H1 (cell line): ENCODE results near the gene CREB3. TPM values are rescaled to one million over a fixed set of nuclear protein-coding genes. Genes with fewer than 3 reads are reported as not detected.

Source experiments
- CTCF ChIA-PET: fragments of 300-600 bp; sonication (Branson Sonifier 250); formaldehyde crosslinking; loops from one replicate; lab custom pipeline; 2021; ENCODE audit not compliant: partially characterized antibody; lab: Charles Lee
- POLR2A ChIA-PET: fragments of 300-600 bp; sonication (Branson Sonifier 250); formaldehyde crosslinking; loops from one replicate; lab custom pipeline; 2021; ENCODE audit warnings: inconsistent platforms; ENCODE audit not compliant: partially characterized antibody; lab: Charles Lee
- DNase-seq, 2 experiments: peaks; one replicate each; pipeline versions ENCODE4 v3.0.0 to v3.0.0-alpha.2; 2010 to 2022; ENCODE audit warnings: low spot score in 2 of 2, low read depth in 1 of 2, mixed read lengths in 1 of 2
- FAIRE-seq: peaks from 2 replicates; lab custom pipeline; 2011; peaks lifted over from hg19 to GRCh38; lab: Jason Lieb, UNC
- H2AFZ ChIP-seq: 2 replicates; pipeline ENCODE4 v1.8.1; 2012; ENCODE audit warnings: low read length, inconsistent platforms
- H2AK5ac ChIP-seq: 2 replicates; pipeline ENCODE4 v1.6.1; 2013; ENCODE audit warnings: low read depth, low read length
- H2BK120ac ChIP-seq: replicated peaks from 2 replicates; pipeline ENCODE3; 2013; ENCODE audit warnings: low read depth, low read length, inconsistent platforms
- H2BK12ac ChIP-seq: 2 replicates; pipeline ENCODE4 v1.6.1; 2013; ENCODE audit warnings: low read depth, low read length
- H2BK15ac ChIP-seq: 2 replicates; pipeline ENCODE4 v1.6.1; 2013; ENCODE audit warnings: low read length
- H2BK20ac ChIP-seq: 2 replicates; pipeline ENCODE4 v1.6.1; 2013; ENCODE audit warnings: low read length
- H2BK5ac ChIP-seq: 2 replicates; pipeline ENCODE4 v1.6.1; 2013; ENCODE audit warnings: low read depth, low read length
- H3K14ac ChIP-seq: 2 replicates; pipeline ENCODE4 v1.6.1; 2013; ENCODE audit warnings: inconsistent platforms; ENCODE audit not compliant: insufficient read length
- H3K18ac ChIP-seq: 2 replicates; pipeline ENCODE4 v1.6.1; 2013; ENCODE audit warnings: low read length; ENCODE audit errors: extremely low read depth
- H3K23ac ChIP-seq: 2 replicates; pipeline ENCODE4 v1.6.1; 2013; ENCODE audit warnings: inconsistent platforms; ENCODE audit not compliant: insufficient read length
- H3K23me2 ChIP-seq: 2 replicates; pipeline ENCODE4 v1.6.1; 2013; ENCODE audit warnings: low read depth, low read length
- H3K27ac ChIP-seq: 2 replicates; pipeline ENCODE4 v1.6.1; 2011; ENCODE audit warnings: low read depth, low read length, inconsistent platforms
- H3K27me3 ChIP-seq, 4 experiments: replicated peaks in 1 of 4; 1 replicate in 1 of 4; 2 replicates in 3 of 4; pipeline versions ENCODE4 v1.6.1 to v1.8.1; 2011 to 2013; ENCODE audit warnings: low read length in 3 of 4, mild to moderate bottlenecking in 3 of 4, inconsistent platforms in 2 of 4, mixed read lengths in 2 of 4, moderate library complexity in 1 of 4; ENCODE audit not compliant: control insufficient read depth in 3 of 4, insufficient read depth in 3 of 4; ENCODE audit errors: extremely low read depth in 1 of 4
- H3K36me3 ChIP-seq, 4 experiments: 2 replicates each; pipeline versions ENCODE4 v1.6.1 to v1.8.1; 2011 to 2013; ENCODE audit warnings: mild to moderate bottlenecking in 4 of 4, low read length in 3 of 4, moderate library complexity in 2 of 4, control low read depth in 1 of 4, inconsistent platforms in 1 of 4; ENCODE audit not compliant: insufficient read depth in 4 of 4, control insufficient read depth in 2 of 4
- H3K4ac ChIP-seq: replicated peaks from 2 replicates; pipeline ENCODE3; 2013; ENCODE audit warnings: low read length, low read depth, mixed read lengths, inconsistent platforms; ENCODE audit not compliant: insufficient read length
- H3K4me1 ChIP-seq, 4 experiments: replicated peaks in 1 of 4; 1 replicate in 1 of 4; 2 replicates in 3 of 4; pipeline versions ENCODE4 v1.6.1 to v1.8.1; 2011 to 2013; ENCODE audit warnings: low read length in 3 of 4, inconsistent platforms in 2 of 4, mixed read lengths in 1 of 4; ENCODE audit not compliant: insufficient read depth in 4 of 4, control insufficient read depth in 3 of 4
- H3K4me2 ChIP-seq, 2 experiments: 2 replicates each; pipeline versions ENCODE4 v1.6.1 to v1.8.1; 2011 to 2013; ENCODE audit warnings: low read depth in 2 of 2, low read length in 2 of 2, control low read depth in 1 of 2, inconsistent platforms in 1 of 2, mild to moderate bottlenecking in 1 of 2; ENCODE audit not compliant: insufficient read depth in 1 of 2
- H3K4me3 ChIP-seq, 4 experiments: fragments of 200-600, 300-600 bp in 1 of 4; sonication (generic), shearing (Covaris generic), sonication (Bioruptor Twin) in 1 of 4; 2 replicates each; pipeline versions ENCODE4 v1.5.1 to v1.8.1; 2011 to 2016; ENCODE audit warnings: low read length in 4 of 4, low read depth in 3 of 4, control low read depth in 2 of 4, inconsistent platforms in 2 of 4, mild to moderate bottlenecking in 2 of 4, mixed read lengths in 1 of 4, moderate library complexity in 1 of 4; ENCODE audit not compliant: insufficient read depth in 2 of 4; ENCODE audit errors: extremely low read depth in 1 of 4
- H3K56ac ChIP-seq: replicated peaks from 2 replicates; pipeline ENCODE3; 2013; ENCODE audit warnings: low read depth, mild to moderate bottlenecking, mixed read lengths, low read length, inconsistent platforms; ENCODE audit not compliant: insufficient read length
- H3K79me1 ChIP-seq: 2 replicates; pipeline ENCODE4 v1.6.1; 2013; ENCODE audit warnings: low read depth, low read length, control low read depth
- H3K79me2 ChIP-seq, 2 experiments: 2 replicates each; pipeline versions ENCODE4 v1.6.1 to v1.8.1; 2012 to 2013; ENCODE audit warnings: low read length in 2 of 2, mild to moderate bottlenecking in 2 of 2, inconsistent platforms in 1 of 2; ENCODE audit not compliant: insufficient read depth in 2 of 2, control insufficient read depth in 1 of 2
- H3K9ac ChIP-seq, 4 experiments: replicated peaks in 1 of 4; 1 replicate in 1 of 4; 2 replicates in 3 of 4; pipeline versions ENCODE4 v1.6.1 to v1.8.1; 2011 to 2013; ENCODE audit warnings: low read depth in 3 of 4, low read length in 3 of 4, control low read depth in 2 of 4, mild to moderate bottlenecking in 2 of 4, moderate library complexity in 2 of 4, inconsistent platforms in 1 of 4; ENCODE audit errors: extremely low read depth in 1 of 4
- H3K9me3 ChIP-seq, 2 experiments: 2 replicates each; pipeline versions ENCODE4 v1.6.1 to v1.8.1; 2012 to 2013; ENCODE audit warnings: mild to moderate bottlenecking in 2 of 2, moderate library complexity in 2 of 2, control low read depth in 1 of 2, inconsistent platforms in 1 of 2, low read depth in 1 of 2, low read length in 1 of 2, mixed read lengths in 1 of 2; ENCODE audit not compliant: insufficient read depth in 2 of 2
- H4K20me1 ChIP-seq, 2 experiments: replicated peaks in 1 of 2; 2 replicates each; pipeline versions ENCODE3 to v1.8.1; 2011 to 2013; ENCODE audit warnings: inconsistent platforms in 2 of 2, low read length in 2 of 2, mild to moderate bottlenecking in 1 of 2; ENCODE audit not compliant: insufficient read depth in 2 of 2, control insufficient read depth in 1 of 2
- H4K5ac ChIP-seq: 2 replicates; pipeline ENCODE4 v1.6.1; 2013; ENCODE audit warnings: low read length, low read depth, mixed read lengths, inconsistent platforms; ENCODE audit not compliant: insufficient read length
- H4K8ac ChIP-seq: 2 replicates; pipeline ENCODE4 v1.8.0; 2013; ENCODE audit warnings: mild to moderate bottlenecking, moderate library complexity, low read length, inconsistent platforms; ENCODE audit not compliant: insufficient read depth; ENCODE audit errors: extremely low read depth
- H4K91ac ChIP-seq: replicated peaks from 2 replicates; pipeline ENCODE3; 2013; ENCODE audit warnings: low read length, mixed read lengths, inconsistent platforms; ENCODE audit not compliant: insufficient read length
- FOSL1 ChIP-seq: IDR thresholded peaks from 2 replicates; pipeline ENCODE4 v1.6.1; 2011; ENCODE audit warnings: mild to moderate bottlenecking, low read depth, low read length, moderate library complexity; ENCODE audit not compliant: insufficient read depth
- HDAC2 ChIP-seq, 2 experiments: fragments of 300-600 bp in 1 of 2; sonication (generic) in 1 of 2; IDR thresholded peaks; 2 replicates each; pipeline ENCODE4 v1.6.1; 2011 to 2012; ENCODE audit warnings: low read depth in 2 of 2, low read length in 2 of 2, mild to moderate bottlenecking in 2 of 2, moderate library complexity in 2 of 2, borderline replicate concordance in 1 of 2, inconsistent platforms in 1 of 2
- HDAC6 ChIP-seq: IDR thresholded peaks from one replicate; pipeline ENCODE4 v1.7.1; 2012; ENCODE audit warnings: low read depth, mild to moderate bottlenecking, inconsistent platforms, low read length, moderate library complexity
- JUN ChIP-seq: IDR thresholded peaks from 2 replicates; pipeline ENCODE4 v1.6.1; 2011; ENCODE audit warnings: low read depth, mild to moderate bottlenecking, improper control_type of control experiment, low read length
- KDM1A ChIP-seq: fragments of 200-600, 300-600 bp; sonication (generic); IDR thresholded peaks from 2 replicates; pipeline ENCODE4 v1.7.1; 2016; ENCODE audit warnings: mild to moderate bottlenecking, low read length, borderline replicate concordance
- KDM5A ChIP-seq: fragments of 200-600 bp; IDR thresholded peaks from 2 replicates; pipeline ENCODE4 v1.7.1; 2012; ENCODE audit warnings: mild to moderate bottlenecking, low read length, inconsistent platforms, mixed read lengths
- MAX ChIP-seq: IDR thresholded peaks from 2 replicates; pipeline ENCODE4 v1.6.1; 2012; ENCODE audit warnings: inconsistent platforms
- POLR2A ChIP-seq, 2 experiments: IDR thresholded peaks; 1 replicate in 1 of 2; 2 replicates in 1 of 2; pipeline ENCODE4 v1.6.1; 2011; ENCODE audit warnings: low read depth in 2 of 2, low read length in 2 of 2, mild to moderate bottlenecking in 2 of 2; ENCODE audit errors: control extremely low read depth in 1 of 2
- POLR2AphosphoS5 ChIP-seq: IDR thresholded peaks from 2 replicates; pipeline ENCODE4 v1.6.1; 2011; ENCODE audit warnings: low read depth, low read length
- RBBP5 ChIP-seq: IDR thresholded peaks from 2 replicates; pipeline ENCODE4 v1.7.1; 2012; ENCODE audit warnings: low read depth, mild to moderate bottlenecking, inconsistent platforms, low read length, moderate library complexity, borderline replicate concordance
- RXRA ChIP-seq: IDR thresholded peaks from 2 replicates; pipeline ENCODE4 v1.6.1; 2011; ENCODE audit warnings: low read depth, mild to moderate bottlenecking, low read length, moderate library complexity; ENCODE audit not compliant: insufficient read depth
- SRF ChIP-seq: IDR thresholded peaks from 2 replicates; pipeline ENCODE4 v1.6.1; 2011; ENCODE audit warnings: mild to moderate bottlenecking, low read depth, low read length, moderate library complexity
- TAF1 ChIP-seq: IDR thresholded peaks from 2 replicates; pipeline ENCODE4 v1.6.1; 2011; ENCODE audit warnings: mild to moderate bottlenecking, low read depth, low read length
- TBP ChIP-seq: IDR thresholded peaks from 2 replicates; pipeline ENCODE4 v1.6.1; 2011; ENCODE audit warnings: low read depth, low read length, improper control_type of control experiment
- ZNF274 ChIP-seq: IDR thresholded peaks from 2 replicates; pipeline ENCODE4 v1.7.0; 2012; ENCODE audit warnings: low read length, borderline replicate concordance; ENCODE audit errors: extremely low read depth
- WGBS, 2 experiments: shearing (Covaris generic) in 1 of 2; methylation state at CpG; one replicate each; pipeline versions ENCODE4 v1.1.6 to v1.1.7; 2013 to 2015; ENCODE audit warnings: low lambda C conversion rate in 2 of 2, mixed read lengths in 2 of 2, inconsistent platforms in 1 of 2, low coverage in 1 of 2, missing lambda C conversion rate in 1 of 2; ENCODE audit not compliant: insufficient replicate concordance in 2 of 2, insufficient coverage in 1 of 2, insufficient read length in 1 of 2; ENCODE audit errors: extremely low coverage in 1 of 2, missing lambda C conversion rate in 1 of 2; 5-methylcytosine and 5-hydroxymethylcytosine counted together
- polyA plus RNA-seq, 7 experiments: library from polyadenylated mRNA; depleted of rRNA in 3 of 7; stranded (reverse) in 5 of 7; unstranded in 2 of 7; fragments of >200 nt in 5 of 7; fragments of 200-250 nt in 2 of 7; gene quantifications; 1 replicate in 5 of 7; 2 replicates in 1 of 7; 4 replicates in 1 of 7; pipeline versions ENCODE4 v1.2.1 to v1.2.3, GENCODE V29; 2011 to 2013; ENCODE audit warnings: missing spikeins in 2 of 7, mixed read lengths in 2 of 7
- total RNA-seq: library from RNA; stranded (reverse); fragmentation: NEBNext Ultra II Directional; extraction: Animal tissue kit (Norgen Biotek cat#: 25700); gene quantifications from 2 replicates; pipeline ENCODE4 v1.2.1, GENCODE V29; 2021

CREB3 gene
- total and polyA plus RNA-seq, 2 of the 8 experiments (the other 6 are each of a cell fraction or from before 2014, with no cell fraction given) = 24.4 to 25.7 TPM

- no peaks in the 10 kb centered on the region for H3K79me2 ChIP-seq
- DNase-seq (no peak), FAIRE-seq (no peak)
- H4K5ac ChIP-seq = no peak overlapping the region
- no peak overlapping the region for H2BK15ac ChIP-seq
- H2BK12ac ChIP-seq = no peak overlapping the region
- H4K20me1 ChIP-seq = peaks cover 0 to 2% of the 10 kb centered on the region in 2 experiments
- H3K23ac ChIP-seq = no peak overlapping the region
- no peak overlapping the region for H4K8ac ChIP-seq
- peaks cover 3% of the 10 kb centered on the region; the same call in 1 of the 2 replicates for H3K79me1 ChIP-seq
- no peak overlapping the region for H2BK5ac ChIP-seq
- H3K27me3 ChIP-seq = no peaks in the 10 kb centered on the region
- POLR2A ChIA-PET = interaction anchor here (1.1 to 10.5 kb wide), 2 partner anchors 13 to 21 kb away, joined by 3 to 51 read pairs; no protein-coding TSS in a partner anchor
- H3K23me2 ChIP-seq = no peaks in the 10 kb centered on the region
- CTCF ChIA-PET = interaction anchor here (0.5 to 13.8 kb wide), 7 partner anchors 9 to 186 kb away, joined by 3 to 199 read pairs (median 20); partner anchors contain the start of genes ARHGEF39, CCDC107, CREB3 and RMRP
- no peak overlapping the region for H2AFZ ChIP-seq
- no peak overlapping the region for H3K18ac ChIP-seq
- H2AK5ac ChIP-seq = no peak overlapping the region
- no peak overlapping the region for H2BK120ac ChIP-seq
- no peak overlapping the region for H4K91ac ChIP-seq
- H3K36me3 ChIP-seq = peaks cover 28 to 86% (median 59%) of the 10 kb centered on the region in 4 experiments; a peak in 7 of 8 replicates
- H3K4me1 ChIP-seq = no peaks in the 10 kb centered on the region
- no peak overlapping the region for H3K4me2 ChIP-seq
- no peak overlapping the region for H3K56ac ChIP-seq
- WGBS, 2 experiments = 90% methylated on average over 6 of the region's 6 CpGs; no CpG with 5 or more reads in 1 of the 2 experiments
- H3K9ac ChIP-seq = no peak overlapping the region
- no peak overlapping the region for H3K14ac ChIP-seq
- H2BK20ac ChIP-seq = no peak overlapping the region
- no peak overlapping the region for H3K4me3 ChIP-seq
- H3K9me3 ChIP-seq = no peaks in the 10 kb centered on the region
- H3K4ac ChIP-seq = no peak overlapping the region
- H3K27ac ChIP-seq = no peak overlapping the region
- no peak for TF ChIP-seq TBP
- no peak for TF ChIP-seq MAX
- TF ChIP-seq POLR2A (IDR thresholded peaks at IDR 0.05; ENCODE audit: control extremely low read depth in 1 of 2, low read depth in 2 of 2, low read length in 2 of 2) = no peak
- TF ChIP-seq HDAC6 = no peak
- no peak for TF ChIP-seq KDM1A
- TF ChIP-seq RXRA = no peak
- TF ChIP-seq HDAC2 (IDR thresholded peaks at IDR 0.05; ENCODE audit: borderline replicate concordance in 1 of 2, low read depth in 2 of 2, low read length in 2 of 2) = no peak
- no peak for TF ChIP-seq FOSL1
- TF ChIP-seq RBBP5 = no peak
- no peak for TF ChIP-seq ZNF274
- no peak for TF ChIP-seq POLR2AphosphoS5
- TF ChIP-seq SRF = no peak
- TF ChIP-seq TAF1 = no peak
- no peak for TF ChIP-seq JUN
- no peak for TF ChIP-seq KDM5A
Measured at GRCh38 chr9:35714123-35714522, 18.3 kb upstream of the CREB3 start.
